ENCODE measurements around the gene DIRAS1.

- TF ChIP-seq CTCF (conservative IDR thresholded peaks at IDR 0.05 in 1 of 2, IDR thresholded peaks at IDR 0.05 in 1 of 2; ENCODE audit: low read depth in 1 of 2, low read length in 2 of 2) (no peak), EZH2 (IDR thresholded peaks at IDR 0.05; ENCODE audit: low read length, missing control alignments) (no peak)
Measured at GRCh38 chr19:2729943-2730818, 9.0 kb upstream of the DIRAS1 start.

Measured in fibroblast of lung (primary cell).